Kidney (tissue), 14 donors: Measurements from ENCODE around the gene RNF207. TPM values are rescaled to one million over a fixed set of nuclear protein-coding genes. Genes with fewer than 3 reads are reported as not detected.

Experiments used
- DNase-seq, 5 donors: peaks; one replicate each; pipeline ENCODE4 v3.0.0-alpha.2; 2013 to 2020
- FAIRE-seq: peaks from 2 replicates; lab custom pipeline; 2012; peaks lifted over from hg19 to GRCh38; lab: Jason Lieb, UNC
- H3K27ac ChIP-seq, 2 donors: one replicate each; pipeline ENCODE4 v1.7.0; 2013; ENCODE audit warnings: low read depth in 2 of 2, low read length in 2 of 2, inconsistent platforms in 1 of 2
- H3K27me3 ChIP-seq: one replicate; pipeline ENCODE4 v1.7.1; 2013; ENCODE audit warnings: low read length, inconsistent platforms; ENCODE audit not compliant: control insufficient read depth, insufficient read depth
- H3K36me3 ChIP-seq, 3 donors: one replicate each; pipeline versions ENCODE4 v1.7.0 to v1.7.1; 2013; ENCODE audit warnings: low read length in 3 of 3, control low read depth in 1 of 3, inconsistent platforms in 1 of 3; ENCODE audit not compliant: insufficient read depth in 3 of 3, control insufficient read depth in 2 of 3
- H3K4me1 ChIP-seq, 3 donors: one replicate each; pipeline versions ENCODE4 v1.7.0 to v1.7.1; 2013; ENCODE audit warnings: low read length in 3 of 3, inconsistent platforms in 1 of 3, low read depth in 1 of 3; ENCODE audit not compliant: control insufficient read depth in 2 of 3, insufficient read depth in 2 of 3
- H3K4me3 ChIP-seq, 3 donors: one replicate each; pipeline versions ENCODE4 v1.7.0 to v1.8.1; 2013; ENCODE audit warnings: low read length in 3 of 3, control low read depth in 1 of 3, inconsistent platforms in 1 of 3
- H3K9ac ChIP-seq, 3 donors: one replicate each; pipeline versions ENCODE4 v1.7.0 to v1.7.1; 2013; ENCODE audit warnings: low read length in 3 of 3, control low read depth in 1 of 3, inconsistent platforms in 1 of 3
- H3K9me3 ChIP-seq, 3 donors: one replicate each; pipeline versions ENCODE4 v1.7.0 to v1.7.1; 2013; ENCODE audit warnings: low read length in 3 of 3, control low read depth in 1 of 3, inconsistent platforms in 1 of 3; ENCODE audit not compliant: control insufficient read depth in 2 of 3, insufficient read depth in 1 of 3
- intact Hi-C: fragments of 100-400 bp; cut with DNase I; formaldehyde crosslinking; loops from one replicate; pipeline ENCODE4 v1.11.1; 2022
- polyA plus RNA-seq: library from polyadenylated mRNA; stranded (reverse); fragments of 350-450 nt; fragmentation: Illumina TruSeq; extraction: RNeasy Lipid Tissue Mini Kit (QIAGEN cat#74804); gene quantifications from one replicate; pipeline ENCODE4 v1.2.3, GENCODE V29; 2014; ENCODE audit warnings: low read depth, low replicate concordance; ENCODE audit not compliant: insufficient read depth
- total RNA-seq: library from RNA; stranded (reverse); fragmentation: NEBNext Ultra II Directional; extraction: Animal tissue kit (Norgen Biotek cat#: 25700); gene quantifications from one replicate; pipeline ENCODE4 v1.2.1, GENCODE V29; 2021
- TF ChIP-seq, protein P1 (sequence below): IDR thresholded peaks from 3 replicates; pipeline ENCODE4 v1.5.1; 2012; ENCODE audit warnings: mild to moderate bottlenecking, moderate library complexity, borderline replicate concordance; ENCODE audit not compliant: insufficient read depth; ENCODE audit errors: extremely low read depth
- donor health status: control.
- donor health status: control.
- donor health status: control.
- donor health status: control.
- donor health status: control.
- donor health status: DM: yes; HTN: yes; CAD: no.
- donor health status: Normal renal cell carcinoma (clear cell type).

RNF207 gene
- total and polyA plus RNA-seq, 2 donors from 2014 or later: 7.7 to 43.6 TPM

DNA sequence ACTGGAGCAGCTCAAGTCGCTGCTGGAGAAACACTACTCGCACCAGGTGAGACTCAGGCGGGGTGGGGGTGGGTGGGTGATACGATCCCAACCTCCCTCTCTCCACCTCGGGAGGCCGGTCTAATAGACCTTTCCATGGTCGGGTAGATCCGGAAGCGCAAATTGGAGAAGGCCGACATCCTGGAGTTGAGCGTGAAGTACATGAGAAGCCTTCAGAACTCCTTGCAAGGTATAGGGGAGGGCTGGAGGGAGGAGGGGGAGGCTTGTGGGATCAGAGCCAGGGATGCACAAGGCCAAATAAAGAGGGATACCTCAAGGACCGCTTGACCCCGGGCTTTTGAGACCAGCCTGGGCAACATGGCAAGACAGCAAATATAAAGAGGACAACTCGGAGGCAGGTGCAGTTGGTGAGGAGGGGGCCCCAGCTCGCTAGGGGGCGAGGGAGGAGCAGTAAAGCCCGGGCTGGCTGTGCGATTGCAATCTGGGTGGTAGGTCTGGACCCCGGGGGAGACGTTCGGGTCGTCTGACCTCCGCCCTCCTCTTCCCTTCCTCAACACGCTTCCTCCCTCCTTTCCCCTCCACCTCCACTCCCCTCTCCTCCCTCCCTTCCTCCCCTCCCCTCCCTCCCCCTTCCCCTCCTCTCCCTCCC, 38.6 kb downstream of the RNF207 start:
- FAIRE-seq (no peak), DNase-seq (peak in 2 of 5 donors; percentile 70)
- Histone ChIP-seq H3K36me3 (no peaks in the 10 kb centered on the region), H3K4me3 (no peak overlapping the region), H3K27ac (no peak overlapping the region), H3K9ac (no peak overlapping the region), H3K27me3 (peaks cover 31% of the 10 kb centered on the region), H3K4me1 (peaks cover 0 to 4% (median 0%) of the 10 kb centered on the region in 3 donors), H3K9me3 (no peaks in the 10 kb centered on the region)
- TF ChIP-seq, protein P1, sequence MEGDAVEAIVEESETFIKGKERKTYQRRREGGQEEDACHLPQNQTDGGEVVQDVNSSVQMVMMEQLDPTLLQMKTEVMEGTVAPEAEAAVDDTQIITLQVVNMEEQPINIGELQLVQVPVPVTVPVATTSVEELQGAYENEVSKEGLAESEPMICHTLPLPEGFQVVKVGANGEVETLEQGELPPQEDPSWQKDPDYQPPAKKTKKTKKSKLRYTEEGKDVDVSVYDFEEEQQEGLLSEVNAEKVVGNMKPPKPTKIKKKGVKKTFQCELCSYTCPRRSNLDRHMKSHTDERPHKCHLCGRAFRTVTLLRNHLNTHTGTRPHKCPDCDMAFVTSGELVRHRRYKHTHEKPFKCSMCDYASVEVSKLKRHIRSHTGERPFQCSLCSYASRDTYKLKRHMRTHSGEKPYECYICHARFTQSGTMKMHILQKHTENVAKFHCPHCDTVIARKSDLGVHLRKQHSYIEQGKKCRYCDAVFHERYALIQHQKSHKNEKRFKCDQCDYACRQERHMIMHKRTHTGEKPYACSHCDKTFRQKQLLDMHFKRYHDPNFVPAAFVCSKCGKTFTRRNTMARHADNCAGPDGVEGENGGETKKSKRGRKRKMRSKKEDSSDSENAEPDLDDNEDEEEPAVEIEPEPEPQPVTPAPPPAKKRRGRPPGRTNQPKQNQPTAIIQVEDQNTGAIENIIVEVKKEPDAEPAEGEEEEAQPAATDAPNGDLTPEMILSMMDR: no peak
- intact Hi-C loops: loop anchor here (10.0 kb wide), 1 partner anchor 190 kb away; no protein-coding TSS in a partner anchor

DNA sequence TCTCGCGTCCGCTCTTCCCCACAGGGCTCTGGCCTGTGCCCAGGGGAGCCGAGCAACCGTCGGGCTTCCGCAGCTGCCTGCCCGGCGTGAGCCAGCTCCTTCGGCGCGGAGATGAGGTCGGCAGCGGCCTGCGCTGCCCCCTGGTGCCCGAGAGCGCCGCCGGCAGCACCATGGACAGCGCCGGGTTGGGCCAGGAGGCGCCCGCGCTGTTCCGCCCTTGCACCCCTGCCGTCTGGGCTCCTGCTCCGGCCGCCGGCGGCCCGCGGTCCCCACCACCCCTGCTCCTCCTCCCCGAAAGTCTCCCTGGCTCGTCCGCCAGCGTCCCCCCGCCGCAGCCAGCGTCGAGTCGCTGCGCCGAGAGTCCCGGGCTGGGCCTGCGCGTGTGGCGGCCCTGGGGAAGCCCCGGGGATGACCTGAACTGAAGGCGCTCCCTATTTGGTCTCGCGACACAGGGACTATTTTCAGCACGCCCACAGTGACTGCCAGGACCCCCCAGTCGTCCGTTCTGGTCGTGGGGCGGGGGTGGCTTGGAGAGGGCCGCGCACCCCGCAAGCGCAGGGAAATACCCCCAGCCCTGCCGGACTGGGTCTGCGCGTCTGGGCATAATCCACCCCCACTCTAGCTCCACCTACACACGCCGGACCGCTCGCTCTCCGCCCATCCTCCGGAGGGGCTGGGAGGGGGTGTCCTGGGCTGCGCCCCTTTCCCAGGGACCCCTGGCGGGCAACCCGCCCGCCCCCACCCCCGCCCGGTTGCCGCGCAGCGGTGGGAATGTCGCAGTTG, 39.4 kb downstream of the RNF207 start:
- H3K4me1 ChIP-seq: peaks cover 0 to 4% (median 0%) of the 10 kb centered on the region in 3 donors
- peaks cover 31% of the 10 kb centered on the region for H3K27me3 ChIP-seq
- FAIRE-seq (no peak), DNase-seq (peak; percentile 90 to 93 (median 92))
- TF ChIP-seq, protein P1: peak; percentile 96
- H3K27ac ChIP-seq: no peak overlapping the region
- H3K36me3 ChIP-seq: no peaks in the 10 kb centered on the region
- intact Hi-C loops: loop anchor here (10.0 kb wide), 1 partner anchor 190 kb away; no protein-coding TSS in a partner anchor
- H3K9ac ChIP-seq: no peak overlapping the region
- no peak overlapping the region for H3K4me3 ChIP-seq
- H3K9me3 ChIP-seq: no peaks in the 10 kb centered on the region

DNA sequence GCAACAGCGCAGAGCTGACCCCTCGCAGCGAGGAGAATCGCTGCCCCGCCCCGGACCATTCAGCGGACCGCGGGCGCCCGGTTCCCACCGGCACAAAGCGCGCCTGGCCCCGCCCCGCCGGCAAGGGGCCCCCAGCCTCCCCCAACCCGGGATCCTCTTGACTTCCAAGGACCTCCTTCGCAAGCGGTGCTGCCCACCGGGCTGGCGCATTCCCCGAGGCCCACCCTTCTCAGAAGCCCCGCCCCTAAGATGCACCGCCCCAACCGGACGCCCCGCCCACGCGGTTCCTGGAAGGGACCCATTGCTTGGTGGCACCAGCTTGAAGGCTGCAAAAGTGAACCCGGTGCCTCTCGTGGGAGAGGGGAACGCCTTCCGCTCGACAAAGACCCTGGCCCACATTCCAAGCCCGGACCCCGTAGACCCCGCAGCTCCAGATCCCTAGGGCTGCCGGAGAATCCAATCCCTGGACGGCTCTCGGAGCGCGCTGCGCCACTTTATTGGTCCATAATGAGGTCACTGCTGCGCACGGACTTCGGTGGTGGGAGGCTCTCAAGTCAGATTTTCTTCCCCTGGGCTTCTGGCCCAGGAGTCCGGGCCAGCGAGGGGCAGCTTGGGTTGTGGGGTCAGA, 40.1 kb downstream of the RNF207 start:
- peaks cover 27% of the 10 kb centered on the region for H3K27me3 ChIP-seq
- FAIRE-seq (no peak), DNase-seq (peak in 3 of 5 donors; percentile 15 to 88 (median 84))
- intact Hi-C loops: loop anchor here (10.0 kb wide), 1 partner anchor 191 kb away; no protein-coding TSS in a partner anchor
- TF ChIP-seq, protein P1: no peak
- H3K4me1 ChIP-seq: peaks cover 0 to 4% (median 0%) of the 10 kb centered on the region in 3 donors
- H3K4me3 ChIP-seq: no peak overlapping the region
- H3K36me3 ChIP-seq: no peaks in the 10 kb centered on the region
- H3K27ac ChIP-seq: no peak overlapping the region
- H3K9me3 ChIP-seq: no peaks in the 10 kb centered on the region
- no peak overlapping the region for H3K9ac ChIP-seq
